ENCODE data around the gene TMEM106C. TPM values are rescaled to one million over a fixed set of nuclear protein-coding genes. Genes with fewer than 3 reads are reported as not detected.

The TMEM106C gene
- total and polyA plus RNA-seq, 8 donors, result 24.7 to 44.7 (median 31.7) TPM

DNA sequence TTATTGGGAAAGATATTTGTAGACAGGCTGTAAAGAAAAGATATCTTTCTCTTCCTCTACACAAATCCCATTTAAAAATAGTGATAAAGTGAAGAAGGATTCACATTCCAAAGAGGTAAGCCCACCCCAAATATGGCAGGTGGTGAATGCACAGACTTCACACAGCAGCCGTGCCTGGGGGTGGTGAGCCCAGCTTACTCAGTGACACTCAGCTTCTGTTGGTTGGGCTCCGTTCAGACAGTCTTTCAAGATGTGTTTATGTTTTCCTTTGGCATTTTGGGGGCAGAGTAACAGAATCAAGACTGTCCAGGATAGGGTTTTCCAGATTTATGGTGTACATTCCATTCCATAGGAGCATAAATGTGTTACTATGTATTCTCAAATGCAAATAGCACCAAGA is 45.0 kb downstream of the TMEM106C start:
- ATAC-seq (no peak), FAIRE-seq (no peak), DNase-seq (no peak)
- Histone ChIP-seq H3K27ac (no peak overlapping the region), H3K4me3 (no peak overlapping the region), H3K9me3 (no peaks in the 10 kb centered on the region), H3K4me1 (peaks cover 4 to 14% (median 13%) of the 10 kb centered on the region in 3 donors), H3K36me3 (no peaks in the 10 kb centered on the region), H3K27me3 (peaks cover 0 to 23% (median 5%) of the 10 kb centered on the region in 4 donors)
- TF ChIP-seq, protein P1, sequence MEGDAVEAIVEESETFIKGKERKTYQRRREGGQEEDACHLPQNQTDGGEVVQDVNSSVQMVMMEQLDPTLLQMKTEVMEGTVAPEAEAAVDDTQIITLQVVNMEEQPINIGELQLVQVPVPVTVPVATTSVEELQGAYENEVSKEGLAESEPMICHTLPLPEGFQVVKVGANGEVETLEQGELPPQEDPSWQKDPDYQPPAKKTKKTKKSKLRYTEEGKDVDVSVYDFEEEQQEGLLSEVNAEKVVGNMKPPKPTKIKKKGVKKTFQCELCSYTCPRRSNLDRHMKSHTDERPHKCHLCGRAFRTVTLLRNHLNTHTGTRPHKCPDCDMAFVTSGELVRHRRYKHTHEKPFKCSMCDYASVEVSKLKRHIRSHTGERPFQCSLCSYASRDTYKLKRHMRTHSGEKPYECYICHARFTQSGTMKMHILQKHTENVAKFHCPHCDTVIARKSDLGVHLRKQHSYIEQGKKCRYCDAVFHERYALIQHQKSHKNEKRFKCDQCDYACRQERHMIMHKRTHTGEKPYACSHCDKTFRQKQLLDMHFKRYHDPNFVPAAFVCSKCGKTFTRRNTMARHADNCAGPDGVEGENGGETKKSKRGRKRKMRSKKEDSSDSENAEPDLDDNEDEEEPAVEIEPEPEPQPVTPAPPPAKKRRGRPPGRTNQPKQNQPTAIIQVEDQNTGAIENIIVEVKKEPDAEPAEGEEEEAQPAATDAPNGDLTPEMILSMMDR (IDR thresholded peaks at IDR 0.05), result no peak
- intact Hi-C loops (cut with DNase I), result no loop called here
- WGBS, 2 donors, result 67 to 71% methylated on average over 2 of the region's 2 CpGs

DNA sequence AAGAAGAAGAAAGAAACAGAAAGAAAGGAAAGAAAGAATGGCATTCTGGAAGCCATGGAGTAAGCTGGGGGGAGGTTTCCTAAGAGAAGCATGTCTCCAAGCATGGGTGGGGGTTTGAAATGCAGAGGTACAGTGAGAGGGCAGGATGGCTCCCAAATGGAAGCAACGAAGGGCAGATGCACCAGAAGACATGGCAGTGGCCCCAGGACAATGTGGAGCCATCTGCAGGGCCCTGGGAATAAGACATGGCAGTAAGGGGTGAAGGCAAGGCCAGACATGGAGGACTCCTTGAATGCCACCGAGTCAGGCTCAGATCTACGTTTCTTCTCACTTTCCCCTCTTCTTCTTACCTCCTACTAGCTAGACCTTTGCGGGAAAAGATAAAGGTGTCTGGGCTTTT is 45.6 kb downstream of the TMEM106C start:
- intact Hi-C loops (cut with DNase I), result no loop called here
- DNase-seq (no peak), ATAC-seq (no peak), FAIRE-seq (no peak)
- 80% methylated on average over 4 of the region's 4 CpGs for WGBS, 2 donors
- Histone ChIP-seq H3K27me3 (peaks cover 0 to 17% (median 5%) of the 10 kb centered on the region in 4 donors), H3K36me3 (no peaks in the 10 kb centered on the region), H3K4me3 (no peak overlapping the region), H3K9me3 (no peaks in the 10 kb centered on the region), H3K4me1 (peaks cover 0 to 9% (median 7%) of the 10 kb centered on the region in 3 donors), H3K27ac (no peak overlapping the region)
- TF ChIP-seq, protein P1 (IDR thresholded peaks at IDR 0.05), result no peak

DNA sequence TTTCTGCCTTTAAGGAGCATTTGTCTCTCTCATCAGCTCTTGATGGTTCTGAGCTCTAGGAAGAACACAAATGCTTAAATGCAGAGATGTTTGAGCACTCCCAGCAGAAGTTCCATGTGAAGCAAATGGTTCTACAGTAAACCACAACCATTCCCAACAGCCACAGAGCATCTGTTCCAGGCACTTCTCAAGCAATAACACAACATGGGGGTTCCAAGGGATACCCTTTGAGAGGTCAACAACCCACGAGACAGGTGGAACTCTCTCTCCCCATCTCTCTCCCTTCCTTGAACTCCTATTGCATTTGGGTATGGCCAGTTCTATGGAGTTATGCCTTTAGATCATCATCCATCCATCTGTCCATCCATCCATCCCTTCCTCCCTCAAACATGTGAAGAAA is 46.1 kb downstream of the TMEM106C start:
- Histone ChIP-seq H3K27ac (no peak overlapping the region), H3K9me3 (no peaks in the 10 kb centered on the region), H3K4me1 (peaks cover 0 to 4% (median 2%) of the 10 kb centered on the region in 3 donors), H3K27me3 (peaks cover 0 to 13% (median 5%) of the 10 kb centered on the region in 4 donors), H3K36me3 (no peaks in the 10 kb centered on the region), H3K4me3 (no peak overlapping the region)
- intact Hi-C loops (cut with DNase I), result no loop called here
- WGBS, 2 donors, result 58 to 63% methylated on average over 1 of the region's 1 CpG
- DNase-seq (no peak), FAIRE-seq (no peak), ATAC-seq (no peak)
- TF ChIP-seq, protein P1 (IDR thresholded peaks at IDR 0.05), result no peak

DNA sequence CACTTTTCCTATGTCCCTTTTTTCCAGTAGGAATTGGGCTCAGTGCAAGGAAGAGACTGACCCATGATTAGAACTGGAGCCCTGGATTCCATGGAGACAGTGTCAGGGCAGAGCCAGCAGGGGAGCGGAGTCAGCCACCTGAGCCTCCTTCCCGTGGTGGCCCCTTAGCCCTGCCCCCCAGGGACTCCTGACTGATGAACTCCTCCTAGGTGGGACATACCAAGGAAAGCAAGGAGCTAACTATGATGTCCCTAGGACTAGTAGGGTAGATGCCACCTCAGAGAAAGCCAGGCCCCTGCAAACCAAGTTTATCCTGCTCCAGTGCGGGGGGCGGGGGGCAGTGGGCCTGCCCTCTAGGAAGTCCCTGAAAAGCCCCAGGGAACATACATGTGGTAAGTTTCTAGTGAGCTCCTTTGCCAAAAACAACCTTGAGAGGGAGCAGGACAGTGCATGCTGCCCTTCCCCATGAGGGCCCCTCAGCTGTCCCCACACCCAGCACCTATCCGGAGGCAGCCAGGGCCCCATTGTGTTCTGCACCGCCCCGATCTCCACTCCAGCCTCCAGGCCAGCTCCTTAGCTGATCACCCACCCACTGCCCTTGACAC is 47.1 kb downstream of the TMEM106C start:
- DNase-seq, result no peak
- intact Hi-C loops (cut with DNase I), result no loop called here
- Histone ChIP-seq H3K4me1 (no peaks in the 10 kb centered on the region), H3K9me3 (no peaks in the 10 kb centered on the region), H3K36me3 (no peaks in the 10 kb centered on the region), H3K27ac (no peak overlapping the region), H3K4me3 (no peak overlapping the region), H3K27me3 (peaks cover 0 to 3% (median under 1%) of the 10 kb centered on the region in 4 donors)
- TF ChIP-seq, protein P1 (IDR thresholded peaks at IDR 0.05), result no peak
- ATAC-seq, result no peak
- WGBS, 2 donors, result 66 to 71% methylated on average over 7 of the region's 7 CpGs
- no peak for FAIRE-seq

DNA sequence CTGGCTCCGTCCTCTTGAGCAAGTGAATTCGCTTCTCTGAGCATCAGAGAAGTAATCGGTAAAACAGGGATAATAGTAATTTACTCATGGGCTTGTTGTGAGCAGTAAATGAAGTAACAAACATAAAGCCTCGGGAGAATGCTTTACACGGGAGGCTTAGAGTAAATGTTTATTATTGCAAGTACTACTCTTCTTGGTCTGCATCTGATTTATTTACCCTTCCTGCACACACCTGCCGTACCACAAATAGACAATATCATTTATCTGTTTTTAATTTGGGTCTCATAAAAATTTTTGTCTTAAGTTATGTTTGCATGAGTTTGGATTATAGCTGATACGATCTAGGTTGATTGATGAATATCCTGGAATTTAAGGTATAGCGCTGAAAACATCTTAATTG is 48.7 kb downstream of the TMEM106C start:
- Histone ChIP-seq H3K4me1 (no peaks in the 10 kb centered on the region), H3K27me3 (no peaks in the 10 kb centered on the region), H3K27ac (no peak overlapping the region), H3K9me3 (no peaks in the 10 kb centered on the region), H3K4me3 (no peak overlapping the region), H3K36me3 (no peaks in the 10 kb centered on the region)
- ATAC-seq, result no peak
- intact Hi-C loops (cut with DNase I), result no loop called here
- WGBS, 2 donors, result 78 to 79% methylated on average over 8 of the region's 8 CpGs
- TF ChIP-seq, protein P1 (IDR thresholded peaks at IDR 0.05), result no peak
- DNase-seq, result no peak
- no peak for FAIRE-seq
